Measurements from ENCODE around the gene NLGN2. TPM values are rescaled to one million over a fixed set of nuclear protein-coding genes. Genes with fewer than 3 reads are reported as not detected.

The NLGN2 gene
- total RNA-seq, 1 experiment from 2014 or later = 70.2 TPM

- Histone ChIP-seq H2BK20ac (ENCODE audit: low read depth, low read length, poor library complexity, severe bottlenecking) (no peak overlapping the region), H3K9ac (ENCODE audit: extremely low read depth, insufficient read length, low read length) (no peak overlapping the region), H3K79me2 (ENCODE audit: insufficient read depth, low read length) (no peaks in the 10 kb centered on the region), H3K14ac (ENCODE audit: insufficient read depth, low read length) (no peak overlapping the region), H2BK5ac (ENCODE audit: insufficient read length, low read length) (no peak overlapping the region), H4K5ac (ENCODE audit: insufficient read length, low read depth, low read length) (no peak overlapping the region), H2BK120ac (ENCODE audit: low read depth, low read length, poor library complexity, severe bottlenecking) (no peak overlapping the region), H4K8ac (replicated peaks; ENCODE audit: insufficient read length, low read depth, low read length) (no peak overlapping the region), H2AK5ac (ENCODE audit: insufficient read length, low read length) (no peak overlapping the region), H4K20me1 (ENCODE audit: control insufficient read depth, insufficient read depth, insufficient read length) (no peaks in the 10 kb centered on the region), H2AFZ (ENCODE audit: low read length) (no peak overlapping the region), H3K9me3 (ENCODE audit: control insufficient read depth, low read depth, low read length) (no peaks in the 10 kb centered on the region), H3K23me2 (ENCODE audit: insufficient read length, low read depth, low read length, poor library complexity, severe bottlenecking) (peaks cover 33% of the 10 kb centered on the region), H3K4ac (ENCODE audit: low read depth, low read length) (no peak overlapping the region), H3T11ph (ENCODE audit: low read length) (no peak overlapping the region), H3K18ac (ENCODE audit: insufficient read length, low read depth, low read length) (no peak overlapping the region), H3K56ac (ENCODE audit: insufficient read length, low read depth, low read length) (no peak overlapping the region), H3K4me2 (ENCODE audit: insufficient read depth, insufficient read length, low read length) (peak overlapping the region; percentile 60), H4K91ac (ENCODE audit: insufficient read length, low read depth, low read length) (no peak overlapping the region), H2BK15ac (ENCODE audit: low read depth, low read length) (no peak overlapping the region), H3K23ac (ENCODE audit: insufficient read length, low read depth, low read length) (no peak overlapping the region), H3K27ac (ENCODE audit: insufficient read length, low read depth, low read length) (no peak overlapping the region), H3K4me1 (ENCODE audit: insufficient read depth, low read length) (no peaks in the 10 kb centered on the region; the same call in 1 of the 2 replicates), H2BK12ac (ENCODE audit: insufficient read length, low read depth, low read length) (no peak overlapping the region), H3K79me1 (ENCODE audit: insufficient read depth, low read depth, low read length, poor library complexity, severe bottlenecking) (no peaks in the 10 kb centered on the region), H3K27me3 (ENCODE audit: insufficient read depth, low read length) (peaks cover 7% of the 10 kb centered on the region)
- Mint-ChIP-seq H3K9me3 (no peaks in the 10 kb centered on the region), H3K36me3 (ENCODE audit: insufficient read depth in 1 of 3, low read depth in 3 of 3) (peaks cover 0 to 13% (median 2%) of the 10 kb centered on the region in 3 experiments; a peak in 3 of 7 replicates), H3K4me1 (peaks cover 32 to 37% of the 10 kb centered on the region in 2 experiments), H3K4me3 (peak overlapping the region; percentile 91 to 93), H3K27me3 (ENCODE audit: low read depth) (peaks cover 30% of the 10 kb centered on the region), H3K27ac (peak overlapping the region in 2 of 3 experiments; percentile 32 to 94; a peak in 1 of 7 replicates)
- no peak for TF ChIP-seq CTCF (conservative IDR thresholded peaks at IDR 0.05)
- WGBS (ENCODE audit: extremely low coverage, insufficient read length, low lambda C conversion rate) = no CpG with 5 or more reads among the region's 11 CpGs
- DNase-seq = no peak
These were observed 31.2 kb downstream of the NLGN2 start for GRCh38 chr17:7438656-7439460.
